Neural cell (in vitro differentiated cells): Measurements from ENCODE around the gene ADSS1.

Experiments
- EP300 ChIP-seq: fragments of 450-650 bp; conservative IDR thresholded peaks from 2 replicates; pipeline ENCODE4 v1.6.1; 2014; ENCODE audit warnings: antibody characterized with exemption, mild to moderate bottlenecking, moderate library complexity; ENCODE audit not compliant: poor library complexity, severe bottlenecking
- EZH2 ChIP-seq: fragments of 200-600, 300-800 bp; shearing (Covaris generic), sonication (generic); IDR thresholded peaks from 2 replicates; pipeline ENCODE4 v1.6.1; 2014; ENCODE audit warnings: antibody characterized with exemption, low read length, borderline replicate concordance, mild to moderate bottlenecking; ENCODE audit not compliant: insufficient read depth, poor library complexity, severe bottlenecking
- MXI1 ChIP-seq: fragments of 450-650 bp; conservative IDR thresholded peaks from 2 replicates; pipeline ENCODE4 v1.6.1; 2014; ENCODE audit warnings: antibody characterized with exemption, mild to moderate bottlenecking; ENCODE audit not compliant: poor library complexity, severe bottlenecking
- POLR2AphosphoS5 ChIP-seq: IDR thresholded peaks from 2 replicates; pipeline ENCODE4 v1.6.1; 2012
- RAD21 ChIP-seq: fragments of 450-650 bp; conservative IDR thresholded peaks from 2 replicates; pipeline ENCODE4 v1.6.1; 2014; ENCODE audit warnings: antibody characterized with exemption, mild to moderate bottlenecking, moderate library complexity
- SMC3 ChIP-seq: fragments of 450-650 bp; conservative IDR thresholded peaks from 2 replicates; pipeline ENCODE4 v1.6.1; 2014; ENCODE audit warnings: antibody characterized with exemption, mild to moderate bottlenecking, moderate library complexity; ENCODE audit not compliant: poor library complexity
- TAF1 ChIP-seq: IDR thresholded peaks from 2 replicates; pipeline ENCODE4 v1.6.1; 2012; ENCODE audit warnings: low read depth
- TF ChIP-seq, protein P1 (sequence below): fragments of 450-650 bp; IDR thresholded peaks from 2 replicates; pipeline ENCODE4 v1.5.1; 2014; ENCODE audit warnings: antibody characterized with exemption, mild to moderate bottlenecking, moderate library complexity; ENCODE audit not compliant: poor library complexity, severe bottlenecking
- TF ChIP-seq, protein P2 (sequence below): IDR thresholded peaks from 2 replicates; pipeline ENCODE4 v1.6.1; 2012; ENCODE audit warnings: borderline replicate concordance

DNA sequence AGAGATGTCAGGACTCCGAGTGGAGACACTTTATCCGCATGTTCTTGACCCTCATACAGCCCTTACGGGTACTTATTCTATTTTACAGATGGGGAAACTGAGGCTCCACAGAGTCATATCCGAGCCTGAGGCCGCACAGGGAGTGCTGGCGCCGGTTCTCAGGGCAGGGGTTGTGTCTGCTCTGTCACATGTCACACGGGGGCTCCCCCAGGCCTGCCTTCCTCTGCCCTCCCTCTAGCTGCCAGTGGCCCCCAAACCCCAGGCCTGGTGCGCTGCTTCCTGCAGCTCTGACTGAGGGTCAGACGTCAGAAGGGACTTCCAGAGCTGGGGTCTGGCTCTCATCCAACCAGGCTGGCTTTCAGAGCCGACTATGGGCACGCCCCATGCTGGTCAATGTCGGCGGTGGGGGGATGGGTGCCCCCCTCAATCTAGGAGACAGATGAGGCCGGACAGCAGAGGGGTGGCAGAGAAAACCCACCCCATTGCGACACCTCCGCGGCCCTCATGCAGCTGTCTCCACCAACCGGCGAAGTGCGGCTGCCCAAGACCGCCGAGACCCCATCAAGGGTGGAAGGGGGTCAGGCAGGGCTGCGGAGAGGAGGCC is 35.4 kb upstream of the ADSS1 start:
- TF ChIP-seq SMC3 = no peak
- TF ChIP-seq, protein P1, sequence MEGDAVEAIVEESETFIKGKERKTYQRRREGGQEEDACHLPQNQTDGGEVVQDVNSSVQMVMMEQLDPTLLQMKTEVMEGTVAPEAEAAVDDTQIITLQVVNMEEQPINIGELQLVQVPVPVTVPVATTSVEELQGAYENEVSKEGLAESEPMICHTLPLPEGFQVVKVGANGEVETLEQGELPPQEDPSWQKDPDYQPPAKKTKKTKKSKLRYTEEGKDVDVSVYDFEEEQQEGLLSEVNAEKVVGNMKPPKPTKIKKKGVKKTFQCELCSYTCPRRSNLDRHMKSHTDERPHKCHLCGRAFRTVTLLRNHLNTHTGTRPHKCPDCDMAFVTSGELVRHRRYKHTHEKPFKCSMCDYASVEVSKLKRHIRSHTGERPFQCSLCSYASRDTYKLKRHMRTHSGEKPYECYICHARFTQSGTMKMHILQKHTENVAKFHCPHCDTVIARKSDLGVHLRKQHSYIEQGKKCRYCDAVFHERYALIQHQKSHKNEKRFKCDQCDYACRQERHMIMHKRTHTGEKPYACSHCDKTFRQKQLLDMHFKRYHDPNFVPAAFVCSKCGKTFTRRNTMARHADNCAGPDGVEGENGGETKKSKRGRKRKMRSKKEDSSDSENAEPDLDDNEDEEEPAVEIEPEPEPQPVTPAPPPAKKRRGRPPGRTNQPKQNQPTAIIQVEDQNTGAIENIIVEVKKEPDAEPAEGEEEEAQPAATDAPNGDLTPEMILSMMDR = no peak
- no peak for TF ChIP-seq RAD21
- TF ChIP-seq EZH2 = no peak
- TF ChIP-seq TAF1 = no peak
- no peak for TF ChIP-seq EP300
- no peak for TF ChIP-seq POLR2AphosphoS5
- TF ChIP-seq, protein P2, sequence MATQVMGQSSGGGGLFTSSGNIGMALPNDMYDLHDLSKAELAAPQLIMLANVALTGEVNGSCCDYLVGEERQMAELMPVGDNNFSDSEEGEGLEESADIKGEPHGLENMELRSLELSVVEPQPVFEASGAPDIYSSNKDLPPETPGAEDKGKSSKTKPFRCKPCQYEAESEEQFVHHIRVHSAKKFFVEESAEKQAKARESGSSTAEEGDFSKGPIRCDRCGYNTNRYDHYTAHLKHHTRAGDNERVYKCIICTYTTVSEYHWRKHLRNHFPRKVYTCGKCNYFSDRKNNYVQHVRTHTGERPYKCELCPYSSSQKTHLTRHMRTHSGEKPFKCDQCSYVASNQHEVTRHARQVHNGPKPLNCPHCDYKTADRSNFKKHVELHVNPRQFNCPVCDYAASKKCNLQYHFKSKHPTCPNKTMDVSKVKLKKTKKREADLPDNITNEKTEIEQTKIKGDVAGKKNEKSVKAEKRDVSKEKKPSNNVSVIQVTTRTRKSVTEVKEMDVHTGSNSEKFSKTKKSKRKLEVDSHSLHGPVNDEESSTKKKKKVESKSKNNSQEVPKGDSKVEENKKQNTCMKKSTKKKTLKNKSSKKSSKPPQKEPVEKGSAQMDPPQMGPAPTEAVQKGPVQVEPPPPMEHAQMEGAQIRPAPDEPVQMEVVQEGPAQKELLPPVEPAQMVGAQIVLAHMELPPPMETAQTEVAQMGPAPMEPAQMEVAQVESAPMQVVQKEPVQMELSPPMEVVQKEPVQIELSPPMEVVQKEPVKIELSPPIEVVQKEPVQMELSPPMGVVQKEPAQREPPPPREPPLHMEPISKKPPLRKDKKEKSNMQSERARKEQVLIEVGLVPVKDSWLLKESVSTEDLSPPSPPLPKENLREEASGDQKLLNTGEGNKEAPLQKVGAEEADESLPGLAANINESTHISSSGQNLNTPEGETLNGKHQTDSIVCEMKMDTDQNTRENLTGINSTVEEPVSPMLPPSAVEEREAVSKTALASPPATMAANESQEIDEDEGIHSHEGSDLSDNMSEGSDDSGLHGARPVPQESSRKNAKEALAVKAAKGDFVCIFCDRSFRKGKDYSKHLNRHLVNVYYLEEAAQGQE = no peak
- no peak for TF ChIP-seq MXI1
